ENCODE data around the gene ANO10.

DNA sequence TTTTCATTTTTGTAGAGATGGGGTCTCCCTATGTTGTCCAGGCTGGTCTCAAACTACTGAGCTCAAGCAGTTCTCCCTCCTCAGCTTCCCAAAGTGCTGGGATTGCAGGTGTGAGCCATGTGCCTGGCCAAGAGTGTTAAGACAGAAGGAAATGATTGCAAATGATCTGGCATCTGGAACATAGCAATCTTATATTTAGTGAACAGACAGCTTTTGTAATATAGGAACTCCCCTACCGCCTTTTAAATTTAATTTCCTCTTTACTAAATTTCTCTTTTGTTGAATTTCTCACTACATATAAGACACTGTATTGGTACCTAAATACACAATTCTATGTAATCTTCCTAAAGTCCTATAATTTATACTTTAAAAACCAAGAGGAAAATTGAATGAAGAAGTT lies 13.1 kb downstream of the ANO10 start:
- TF ChIP-seq, protein P1, sequence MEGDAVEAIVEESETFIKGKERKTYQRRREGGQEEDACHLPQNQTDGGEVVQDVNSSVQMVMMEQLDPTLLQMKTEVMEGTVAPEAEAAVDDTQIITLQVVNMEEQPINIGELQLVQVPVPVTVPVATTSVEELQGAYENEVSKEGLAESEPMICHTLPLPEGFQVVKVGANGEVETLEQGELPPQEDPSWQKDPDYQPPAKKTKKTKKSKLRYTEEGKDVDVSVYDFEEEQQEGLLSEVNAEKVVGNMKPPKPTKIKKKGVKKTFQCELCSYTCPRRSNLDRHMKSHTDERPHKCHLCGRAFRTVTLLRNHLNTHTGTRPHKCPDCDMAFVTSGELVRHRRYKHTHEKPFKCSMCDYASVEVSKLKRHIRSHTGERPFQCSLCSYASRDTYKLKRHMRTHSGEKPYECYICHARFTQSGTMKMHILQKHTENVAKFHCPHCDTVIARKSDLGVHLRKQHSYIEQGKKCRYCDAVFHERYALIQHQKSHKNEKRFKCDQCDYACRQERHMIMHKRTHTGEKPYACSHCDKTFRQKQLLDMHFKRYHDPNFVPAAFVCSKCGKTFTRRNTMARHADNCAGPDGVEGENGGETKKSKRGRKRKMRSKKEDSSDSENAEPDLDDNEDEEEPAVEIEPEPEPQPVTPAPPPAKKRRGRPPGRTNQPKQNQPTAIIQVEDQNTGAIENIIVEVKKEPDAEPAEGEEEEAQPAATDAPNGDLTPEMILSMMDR (IDR thresholded peaks at IDR 0.05; ENCODE audit: poor library complexity, severe bottlenecking): no peak
- no peak for TF ChIP-seq EZH2 (IDR thresholded peaks at IDR 0.05; ENCODE audit: borderline replicate concordance, insufficient read depth, low read length, poor library complexity, severe bottlenecking)
- no peak for TF ChIP-seq POLR2AphosphoS5 (IDR thresholded peaks at IDR 0.05)
- no peak for TF ChIP-seq EP300 (conservative IDR thresholded peaks at IDR 0.05; ENCODE audit: poor library complexity, severe bottlenecking)
- no peak for TF ChIP-seq TAF1 (IDR thresholded peaks at IDR 0.05; ENCODE audit: low read depth)
- TF ChIP-seq MXI1 (conservative IDR thresholded peaks at IDR 0.05; ENCODE audit: poor library complexity, severe bottlenecking): no peak
- no peak for TF ChIP-seq RAD21 (conservative IDR thresholded peaks at IDR 0.05)
- TF ChIP-seq SMC3 (conservative IDR thresholded peaks at IDR 0.05; ENCODE audit: poor library complexity): no peak
- TF ChIP-seq, protein P2, sequence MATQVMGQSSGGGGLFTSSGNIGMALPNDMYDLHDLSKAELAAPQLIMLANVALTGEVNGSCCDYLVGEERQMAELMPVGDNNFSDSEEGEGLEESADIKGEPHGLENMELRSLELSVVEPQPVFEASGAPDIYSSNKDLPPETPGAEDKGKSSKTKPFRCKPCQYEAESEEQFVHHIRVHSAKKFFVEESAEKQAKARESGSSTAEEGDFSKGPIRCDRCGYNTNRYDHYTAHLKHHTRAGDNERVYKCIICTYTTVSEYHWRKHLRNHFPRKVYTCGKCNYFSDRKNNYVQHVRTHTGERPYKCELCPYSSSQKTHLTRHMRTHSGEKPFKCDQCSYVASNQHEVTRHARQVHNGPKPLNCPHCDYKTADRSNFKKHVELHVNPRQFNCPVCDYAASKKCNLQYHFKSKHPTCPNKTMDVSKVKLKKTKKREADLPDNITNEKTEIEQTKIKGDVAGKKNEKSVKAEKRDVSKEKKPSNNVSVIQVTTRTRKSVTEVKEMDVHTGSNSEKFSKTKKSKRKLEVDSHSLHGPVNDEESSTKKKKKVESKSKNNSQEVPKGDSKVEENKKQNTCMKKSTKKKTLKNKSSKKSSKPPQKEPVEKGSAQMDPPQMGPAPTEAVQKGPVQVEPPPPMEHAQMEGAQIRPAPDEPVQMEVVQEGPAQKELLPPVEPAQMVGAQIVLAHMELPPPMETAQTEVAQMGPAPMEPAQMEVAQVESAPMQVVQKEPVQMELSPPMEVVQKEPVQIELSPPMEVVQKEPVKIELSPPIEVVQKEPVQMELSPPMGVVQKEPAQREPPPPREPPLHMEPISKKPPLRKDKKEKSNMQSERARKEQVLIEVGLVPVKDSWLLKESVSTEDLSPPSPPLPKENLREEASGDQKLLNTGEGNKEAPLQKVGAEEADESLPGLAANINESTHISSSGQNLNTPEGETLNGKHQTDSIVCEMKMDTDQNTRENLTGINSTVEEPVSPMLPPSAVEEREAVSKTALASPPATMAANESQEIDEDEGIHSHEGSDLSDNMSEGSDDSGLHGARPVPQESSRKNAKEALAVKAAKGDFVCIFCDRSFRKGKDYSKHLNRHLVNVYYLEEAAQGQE (IDR thresholded peaks at IDR 0.05; ENCODE audit: borderline replicate concordance): no peak

Measured in neural cell (in vitro differentiated cells).